ENCODE measurements around the gene KPNA4. TPM values are rescaled to one million over a fixed set of nuclear protein-coding genes. Genes with fewer than 3 reads are reported as not detected.
A peak's percentile ranks its signal among the peaks of the same experiment; 100 is the strongest.
"Not testable (repeated sequence)": the region's sequence is repeated elsewhere in the genome, so short reads cannot be mapped to it uniquely, and the experiment has no call there.

Gene KPNA4
- total RNA-seq, 1 donor from 2014 or later, result 64.3 TPM

GRCh38 chr3:160452251-160452650, 113.1 kb downstream of the KPNA4 start:
- DNase-seq (ENCODE audit: low spot score), result not testable (repeated sequence)

- DNase-seq (ENCODE audit: low spot score), result no peak
These were observed 113.8 kb downstream of the KPNA4 start for GRCh38 chr3:160451602-160452001.

- DNase-seq (ENCODE audit: low spot score), result no peak
These were observed 114.5 kb downstream of the KPNA4 start for GRCh38 chr3:160450846-160451245.

GRCh38 chr3:160449636-160450598, 115.5 kb downstream of the KPNA4 start, which contains the start of gene TRIM59:
TSS of gene TRIM59 (minus strand) at chr3:160449786. CDS start at chr3:160439183, 10,603 bp downstream.
- DNase-seq (ENCODE audit: low spot score), result peak; percentile 94

GRCh38 chr3:160448845-160449635, 116.3 kb downstream of the KPNA4 start:
- no peak for DNase-seq (ENCODE audit: low spot score)

GRCh38 chr3:160447544-160447943, 117.8 kb downstream of the KPNA4 start:
- DNase-seq (ENCODE audit: low spot score), result no peak

- no peak for DNase-seq (ENCODE audit: low spot score)
These were observed 118.8 kb downstream of the KPNA4 start for GRCh38 chr3:160446522-160447056.

GRCh38 chr3:160445854-160446253, 119.5 kb downstream of the KPNA4 start:
- DNase-seq (ENCODE audit: low spot score), result no peak

Other genes starting within 250 kb of the KPNA4 start
- gene IFT80, start 166.3 kb downstream of the KPNA4 start, total RNA-seq, result 11.1 TPM
- 12.2 TPM for gene SMC4, start 165.9 kb downstream of the KPNA4 start, total RNA-seq
- 0.48 TPM for gene TRIM59, start 115.8 kb downstream of the KPNA4 start, total RNA-seq
- not detected for gene ARL14, start 111.6 kb upstream of the KPNA4 start, total RNA-seq
- 12.7 TPM for gene PPM1L, start 190.7 kb upstream of the KPNA4 start, total RNA-seq